Measurements from ENCODE around the gene H2AZ2. TPM values are rescaled to one million over a fixed set of nuclear protein-coding genes. Genes with fewer than 3 reads are reported as not detected.
"Not testable (repeated sequence)": the region's sequence is repeated elsewhere in the genome, so short reads cannot be mapped to it uniquely, and the experiment has no call there.

H2AZ2 gene
- total RNA-seq, 1 donor from 2014 or later: 157 TPM

DNA sequence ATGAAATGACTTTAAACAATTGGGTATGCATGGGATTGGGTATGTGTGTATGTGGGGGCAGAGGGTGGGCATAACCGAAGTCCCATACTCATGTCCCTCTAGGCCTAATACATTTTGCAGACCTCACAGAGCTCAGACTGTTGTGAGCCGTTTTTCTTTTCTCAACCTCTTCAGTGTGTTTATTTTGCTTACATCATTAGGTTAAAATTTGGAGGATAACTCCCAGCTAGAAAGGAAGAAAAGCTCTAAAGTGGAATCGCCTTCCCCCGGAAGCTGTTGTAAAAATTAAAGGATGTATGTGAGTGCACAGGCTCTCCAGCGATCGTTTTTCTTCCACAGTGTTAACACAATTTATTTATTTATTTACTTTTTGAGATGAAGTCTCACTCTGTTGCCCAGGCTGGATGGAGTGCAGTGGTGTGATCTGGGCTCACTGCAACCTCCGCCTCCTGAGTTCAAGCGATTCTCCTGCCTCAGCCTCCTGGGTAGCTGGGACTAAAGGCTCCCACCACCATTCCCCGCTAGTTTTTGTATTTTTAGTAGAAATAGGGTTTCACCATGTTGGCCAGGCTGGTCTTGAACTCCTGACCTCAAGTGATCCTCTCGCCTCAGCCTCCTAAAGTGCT is 1.5 kb upstream of the H2AZ2 start:
- Mint-ChIP-seq H3K4me1 (ENCODE audit: unreplicated experiment) (peaks cover 15% of the 10 kb centered on the region), H3K36me3 (ENCODE audit: low read depth, unreplicated experiment) (peaks cover 3% of the 10 kb centered on the region), H3K27ac (ENCODE audit: unreplicated experiment) (peak overlapping the region; percentile 88), H3K27me3 (ENCODE audit: unreplicated experiment) (peaks cover 3% of the 10 kb centered on the region), H3K4me3 (ENCODE audit: unreplicated experiment) (peak overlapping the region; percentile 94), H3K9me3 (ENCODE audit: unreplicated experiment) (no peaks in the 10 kb centered on the region)
- no peak for DNase-seq (ENCODE audit: low spot score)
- TF ChIP-seq, protein P1, sequence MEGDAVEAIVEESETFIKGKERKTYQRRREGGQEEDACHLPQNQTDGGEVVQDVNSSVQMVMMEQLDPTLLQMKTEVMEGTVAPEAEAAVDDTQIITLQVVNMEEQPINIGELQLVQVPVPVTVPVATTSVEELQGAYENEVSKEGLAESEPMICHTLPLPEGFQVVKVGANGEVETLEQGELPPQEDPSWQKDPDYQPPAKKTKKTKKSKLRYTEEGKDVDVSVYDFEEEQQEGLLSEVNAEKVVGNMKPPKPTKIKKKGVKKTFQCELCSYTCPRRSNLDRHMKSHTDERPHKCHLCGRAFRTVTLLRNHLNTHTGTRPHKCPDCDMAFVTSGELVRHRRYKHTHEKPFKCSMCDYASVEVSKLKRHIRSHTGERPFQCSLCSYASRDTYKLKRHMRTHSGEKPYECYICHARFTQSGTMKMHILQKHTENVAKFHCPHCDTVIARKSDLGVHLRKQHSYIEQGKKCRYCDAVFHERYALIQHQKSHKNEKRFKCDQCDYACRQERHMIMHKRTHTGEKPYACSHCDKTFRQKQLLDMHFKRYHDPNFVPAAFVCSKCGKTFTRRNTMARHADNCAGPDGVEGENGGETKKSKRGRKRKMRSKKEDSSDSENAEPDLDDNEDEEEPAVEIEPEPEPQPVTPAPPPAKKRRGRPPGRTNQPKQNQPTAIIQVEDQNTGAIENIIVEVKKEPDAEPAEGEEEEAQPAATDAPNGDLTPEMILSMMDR (IDR thresholded peaks at IDR 0.05; ENCODE audit: unreplicated experiment): no peak

DNA sequence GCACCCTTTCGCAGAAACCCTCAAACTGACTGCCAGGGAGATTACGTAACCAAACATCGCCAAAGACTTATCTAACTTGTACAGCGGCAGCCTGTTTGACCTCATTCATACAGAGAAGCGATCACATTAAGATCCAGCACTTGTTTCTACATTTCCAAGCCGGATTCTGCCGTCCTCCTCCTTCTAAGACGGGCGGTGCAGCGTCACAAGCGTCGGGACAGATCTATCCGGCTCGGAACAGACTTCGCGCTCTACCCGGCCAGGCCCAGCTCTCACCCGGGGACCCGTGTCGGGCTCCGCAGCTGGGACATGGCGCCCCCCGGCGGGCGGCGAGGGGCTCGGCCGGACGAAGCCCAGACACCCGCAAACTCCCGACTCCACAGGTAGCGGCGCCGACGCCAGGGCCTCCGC is 373 bp downstream of the H2AZ2 start:
- DNase-seq (ENCODE audit: low spot score): peak; percentile 95
- TF ChIP-seq, protein P1 (IDR thresholded peaks at IDR 0.05; ENCODE audit: unreplicated experiment): peak; percentile 89
- peaks cover 3% of the 10 kb centered on the region for H3K36me3 Mint-ChIP-seq (ENCODE audit: low read depth, unreplicated experiment)
- H3K27ac Mint-ChIP-seq (ENCODE audit: unreplicated experiment): peak overlapping the region; percentile 97
- peak overlapping the region; percentile 98 for H3K4me3 Mint-ChIP-seq (ENCODE audit: unreplicated experiment)
- peaks cover 3% of the 10 kb centered on the region for H3K27me3 Mint-ChIP-seq (ENCODE audit: unreplicated experiment)
- H3K4me1 Mint-ChIP-seq (ENCODE audit: unreplicated experiment): peaks cover 15% of the 10 kb centered on the region
- no peaks in the 10 kb centered on the region for H3K9me3 Mint-ChIP-seq (ENCODE audit: unreplicated experiment)

DNA sequence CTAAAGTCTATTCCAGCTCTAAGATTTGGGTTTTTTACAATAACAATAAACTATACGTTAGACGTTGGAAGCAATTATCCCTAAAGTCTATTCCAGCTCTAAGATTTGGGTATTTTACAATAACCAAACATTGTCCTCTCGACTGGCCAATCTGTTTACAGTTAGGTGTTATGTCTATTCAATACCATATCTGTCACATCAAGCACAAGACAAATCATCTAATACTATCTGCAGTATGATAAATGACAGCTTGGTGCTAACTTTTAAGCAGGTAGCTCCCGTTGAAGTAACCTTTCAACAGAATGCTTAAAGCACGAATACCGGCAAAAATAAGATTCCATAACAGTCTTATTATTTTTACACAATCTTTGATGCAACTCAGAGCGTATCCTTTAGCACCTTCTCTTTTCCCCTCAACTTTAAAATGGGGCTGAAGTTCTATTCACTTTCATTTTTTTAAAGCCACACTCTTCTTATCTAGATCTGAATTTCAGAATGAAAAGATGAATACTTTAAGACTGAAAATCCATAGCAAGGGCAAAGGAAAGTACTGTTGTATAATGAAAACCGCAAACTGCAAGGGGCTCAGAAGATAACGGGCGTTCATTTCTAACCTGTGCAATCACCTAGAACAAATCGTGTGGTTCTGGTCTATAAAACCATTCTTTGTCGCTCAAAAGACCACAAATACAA is 925 bp downstream of the H2AZ2 start:
- Mint-ChIP-seq H3K4me1 (ENCODE audit: unreplicated experiment) (peaks cover 15% of the 10 kb centered on the region), H3K27ac (ENCODE audit: unreplicated experiment) (peak overlapping the region; percentile 97), H3K4me3 (ENCODE audit: unreplicated experiment) (peak overlapping the region; percentile 98), H3K9me3 (ENCODE audit: unreplicated experiment) (no peaks in the 10 kb centered on the region), H3K27me3 (ENCODE audit: unreplicated experiment) (peaks cover 3% of the 10 kb centered on the region), H3K36me3 (ENCODE audit: low read depth, unreplicated experiment) (peaks cover 3% of the 10 kb centered on the region)
- DNase-seq (ENCODE audit: low spot score): no peak
- TF ChIP-seq, protein P1 (IDR thresholded peaks at IDR 0.05; ENCODE audit: unreplicated experiment): no peak

DNA sequence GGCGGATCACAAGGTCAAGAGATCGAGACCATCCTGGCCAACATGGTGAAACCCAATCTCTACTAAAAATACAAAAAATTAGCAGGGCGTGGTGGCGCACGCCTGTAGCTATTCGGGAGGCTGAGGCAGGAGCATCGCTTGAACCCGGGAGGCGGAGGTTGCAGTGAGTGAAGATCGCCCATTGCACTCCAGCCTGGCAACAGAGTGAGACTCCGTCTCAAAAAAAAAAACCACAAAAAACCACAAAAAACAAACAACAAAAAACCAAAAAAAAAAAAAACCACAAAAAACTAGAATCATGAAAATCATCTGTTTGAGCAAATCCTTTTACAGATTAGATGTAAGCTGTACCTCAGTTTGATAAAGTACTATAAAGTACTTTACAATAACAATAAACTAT is 1.5 kb downstream of the H2AZ2 start:
- H3K36me3 Mint-ChIP-seq (ENCODE audit: low read depth, unreplicated experiment); H3K9me3 Mint-ChIP-seq (ENCODE audit: unreplicated experiment); H3K27ac Mint-ChIP-seq (ENCODE audit: unreplicated experiment); H3K27me3 Mint-ChIP-seq (ENCODE audit: unreplicated experiment); DNase-seq (ENCODE audit: low spot score): not testable (repeated sequence)
- Mint-ChIP-seq H3K4me3 (ENCODE audit: unreplicated experiment) (peak overlapping the region; percentile 85), H3K4me1 (ENCODE audit: unreplicated experiment) (peaks cover 21% of the 10 kb centered on the region)

DNA sequence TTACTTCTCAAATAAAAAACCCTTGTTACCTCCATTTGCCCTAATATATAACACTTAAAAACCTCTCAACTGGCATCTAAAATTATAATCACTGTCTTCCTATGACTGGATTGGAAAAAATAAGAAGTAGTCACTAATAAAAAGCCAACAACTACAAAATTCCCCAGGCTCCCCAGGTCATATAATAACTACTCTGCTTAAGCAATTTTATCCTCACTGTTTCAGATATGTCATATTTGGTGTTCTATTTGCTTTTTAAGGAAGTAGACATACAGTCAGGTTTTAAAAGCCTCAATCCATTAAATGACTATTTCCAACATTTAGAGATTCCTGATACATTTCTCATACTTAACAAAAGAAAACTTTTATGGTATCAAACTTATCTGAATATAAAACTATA is 2.4 kb downstream of the H2AZ2 start:
- Mint-ChIP-seq H3K4me3 (ENCODE audit: unreplicated experiment) (no peak overlapping the region), H3K27me3 (ENCODE audit: unreplicated experiment) (peaks cover 3% of the 10 kb centered on the region), H3K27ac (ENCODE audit: unreplicated experiment) (no peak overlapping the region), H3K4me1 (ENCODE audit: unreplicated experiment) (peaks cover 21% of the 10 kb centered on the region), H3K9me3 (ENCODE audit: unreplicated experiment) (no peaks in the 10 kb centered on the region), H3K36me3 (ENCODE audit: low read depth, unreplicated experiment) (peaks cover 8% of the 10 kb centered on the region)
- TF ChIP-seq, protein P1 (IDR thresholded peaks at IDR 0.05; ENCODE audit: unreplicated experiment): no peak
- DNase-seq (ENCODE audit: low spot score): no peak

DNA sequence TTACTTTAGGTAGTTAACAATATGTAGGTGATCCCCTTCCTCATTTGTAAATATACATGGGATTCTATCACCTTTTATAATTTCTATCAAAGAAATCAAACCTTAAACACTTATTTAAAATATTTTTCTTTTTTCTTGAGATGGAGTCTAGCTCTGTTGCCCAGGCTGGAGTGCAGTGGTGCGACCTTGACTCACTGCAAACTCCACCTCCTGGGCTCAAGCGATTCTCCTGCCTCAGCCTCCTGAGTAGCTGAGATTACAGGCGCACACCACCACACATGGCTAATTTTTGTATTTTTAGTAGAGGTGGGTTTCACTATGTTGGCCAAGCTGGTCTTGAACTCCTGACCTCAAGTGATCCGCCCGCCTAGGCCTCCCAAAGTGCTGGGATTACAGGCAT is 4.4 kb downstream of the H2AZ2 start:
- H3K4me1 Mint-ChIP-seq (ENCODE audit: unreplicated experiment): peaks cover 21% of the 10 kb centered on the region
- not testable (repeated sequence) for H3K4me3 Mint-ChIP-seq (ENCODE audit: unreplicated experiment); H3K9me3 Mint-ChIP-seq (ENCODE audit: unreplicated experiment); H3K27me3 Mint-ChIP-seq (ENCODE audit: unreplicated experiment); DNase-seq (ENCODE audit: low spot score); H3K27ac Mint-ChIP-seq (ENCODE audit: unreplicated experiment)
- peaks cover 15% of the 10 kb centered on the region for H3K36me3 Mint-ChIP-seq (ENCODE audit: low read depth, unreplicated experiment)

DNA sequence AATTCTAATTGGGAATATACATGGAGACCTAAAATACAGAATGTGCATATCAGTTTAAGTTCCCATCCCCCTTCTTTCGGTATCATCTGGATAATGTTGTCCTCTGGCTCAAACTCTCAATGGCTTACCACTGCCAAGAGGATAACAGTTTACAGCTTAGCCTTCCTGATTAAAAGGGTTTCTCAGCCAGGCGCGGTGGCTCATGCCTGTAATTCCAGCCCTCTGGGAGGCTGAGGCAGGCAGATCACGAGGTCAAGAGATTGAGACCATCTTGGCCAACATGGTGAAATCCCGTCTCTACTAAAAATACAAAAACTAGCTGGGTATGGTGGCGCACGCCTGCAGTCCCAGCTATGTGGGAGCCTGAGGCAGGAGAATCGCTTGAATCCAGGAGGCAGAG is 5.2 kb downstream of the H2AZ2 start:
- Mint-ChIP-seq H3K36me3 (ENCODE audit: low read depth, unreplicated experiment) (peaks cover 17% of the 10 kb centered on the region), H3K4me1 (ENCODE audit: unreplicated experiment) (peaks cover 21% of the 10 kb centered on the region)
- DNase-seq (ENCODE audit: low spot score); H3K9me3 Mint-ChIP-seq (ENCODE audit: unreplicated experiment); H3K4me3 Mint-ChIP-seq (ENCODE audit: unreplicated experiment); H3K27ac Mint-ChIP-seq (ENCODE audit: unreplicated experiment); H3K27me3 Mint-ChIP-seq (ENCODE audit: unreplicated experiment): not testable (repeated sequence)

All from endothelial cell (in vitro differentiated cells).